Measurements from ENCODE around the gene SYT12. TPM values are rescaled to one million over a fixed set of nuclear protein-coding genes. Genes with fewer than 3 reads are reported as not detected.

SYT12 gene
- total RNA-seq, 2 experiments from 2014 or later, result 0.25 to 0.72 TPM

- H3K4me3 ChIP-seq (ENCODE audit: low read depth, low read length, poor library complexity, severe bottlenecking), result no peak overlapping the region
- BruUV-seq (replicated peaks), result no TSS peak
- H3K4me2 ChIP-seq (ENCODE audit: low read length), result no peak overlapping the region
- no peak overlapping the region for H2AFZ ChIP-seq (ENCODE audit: low read length)
- intact Hi-C loops (cut with micrococcal nuclease; ENCODE audit: unreplicated experiment), result no loop called here
- H3K9me3 ChIP-seq (ENCODE audit: low read length), result no peaks in the 10 kb centered on the region
- no peaks in the 10 kb centered on the region for H3K4me1 ChIP-seq (ENCODE audit: insufficient read depth, low read length, poor library complexity, severe bottlenecking)
- H3K79me2 ChIP-seq (ENCODE audit: insufficient read depth, low read depth, low read length), result no peaks in the 10 kb centered on the region
- ChIA-PET POLR2A (interaction anchor here (1.1 kb wide), 1 partner anchor 219 kb away, joined by 3 read pairs; no protein-coding TSS in a partner anchor), CTCF (ENCODE audit: unreplicated experiment) (interaction anchor here (0.5 kb wide), 1 partner anchor 942 kb away, joined by 3 read pairs; no protein-coding TSS in a partner anchor)
- no peak for DNase-seq (ENCODE audit: low spot score)
- H3K36me3 ChIP-seq (ENCODE audit: insufficient read depth, low read length), result no peaks in the 10 kb centered on the region
- TF ChIP-seq CTCF (conservative IDR thresholded peaks at IDR 0.05; ENCODE audit: low read length) (no peak), EZH2phosphoT487 (IDR thresholded peaks at IDR 0.05; ENCODE audit: borderline replicate concordance, low read depth, low read length) (no peak)
- H4K20me1 ChIP-seq (ENCODE audit: insufficient read depth, low read length), result no peaks in the 10 kb centered on the region
- no peak overlapping the region for H3K27ac ChIP-seq (ENCODE audit: low read depth, low read length, poor library complexity, severe bottlenecking)
- H3K9me2 ChIP-seq (ENCODE audit: insufficient read depth, low read length), result no peaks in the 10 kb centered on the region
Observed at GRCh38 chr11:67052891-67053290, 30.0 kb downstream of the SYT12 start.

- Histone ChIP-seq H3K27ac (ENCODE audit: low read depth, low read length, poor library complexity, severe bottlenecking) (no peak overlapping the region), H3K36me3 (ENCODE audit: insufficient read depth, low read length) (no peaks in the 10 kb centered on the region), H3K9me3 (ENCODE audit: low read length) (no peaks in the 10 kb centered on the region), H2AFZ (ENCODE audit: low read length) (no peak overlapping the region), H3K4me2 (ENCODE audit: low read length) (no peak overlapping the region), H4K20me1 (ENCODE audit: insufficient read depth, low read length) (no peaks in the 10 kb centered on the region), H3K4me3 (ENCODE audit: low read depth, low read length, poor library complexity, severe bottlenecking) (no peak overlapping the region), H3K4me1 (ENCODE audit: insufficient read depth, low read length, poor library complexity, severe bottlenecking) (no peaks in the 10 kb centered on the region), H3K79me2 (ENCODE audit: insufficient read depth, low read depth, low read length) (no peaks in the 10 kb centered on the region), H3K9me2 (ENCODE audit: insufficient read depth, low read length) (no peaks in the 10 kb centered on the region)
- intact Hi-C loops (cut with micrococcal nuclease; ENCODE audit: unreplicated experiment), result loop anchor here (1.0 kb wide), 1 partner anchor 17 kb away; no protein-coding TSS in a partner anchor
- peak; percentile 62 for DNase-seq (ENCODE audit: low spot score)
- ChIA-PET POLR2A (interaction anchor here (0.6 kb wide), 1 partner anchor 501 kb away, joined by 3 read pairs; no protein-coding TSS in a partner anchor), CTCF (ENCODE audit: unreplicated experiment) (no interaction called here)
- TF ChIP-seq EZH2phosphoT487 (IDR thresholded peaks at IDR 0.05; ENCODE audit: borderline replicate concordance, low read depth, low read length), result no peak
- TF ChIP-seq CTCF (conservative IDR thresholded peaks at IDR 0.05; ENCODE audit: low read length), result peak; percentile 87
- BruUV-seq (replicated peaks), result no TSS peak
Observed at GRCh38 chr11:67053896-67054329, 31.0 kb downstream of the SYT12 start.

GRCh38 chr11:67054346-67054835 is 31.5 kb downstream of the SYT12 start:
- Histone ChIP-seq H3K4me1 (ENCODE audit: insufficient read depth, low read length, poor library complexity, severe bottlenecking) (no peaks in the 10 kb centered on the region), H3K9me3 (ENCODE audit: low read length) (no peaks in the 10 kb centered on the region), H2AFZ (ENCODE audit: low read length) (no peak overlapping the region), H3K79me2 (ENCODE audit: insufficient read depth, low read depth, low read length) (no peaks in the 10 kb centered on the region), H3K9me2 (ENCODE audit: insufficient read depth, low read length) (no peaks in the 10 kb centered on the region), H3K4me3 (ENCODE audit: low read depth, low read length, poor library complexity, severe bottlenecking) (no peak overlapping the region), H3K27ac (ENCODE audit: low read depth, low read length, poor library complexity, severe bottlenecking) (no peak overlapping the region), H4K20me1 (ENCODE audit: insufficient read depth, low read length) (no peaks in the 10 kb centered on the region), H3K36me3 (ENCODE audit: insufficient read depth, low read length) (no peaks in the 10 kb centered on the region), H3K4me2 (ENCODE audit: low read length) (no peak overlapping the region)
- TF ChIP-seq CTCF (conservative IDR thresholded peaks at IDR 0.05; ENCODE audit: low read length) (no peak), EZH2phosphoT487 (IDR thresholded peaks at IDR 0.05; ENCODE audit: borderline replicate concordance, low read depth, low read length) (no peak)
- no TSS peak for BruUV-seq (replicated peaks)
- CTCF ChIA-PET (ENCODE audit: unreplicated experiment), result no interaction called here
- no peak for DNase-seq (ENCODE audit: low spot score)
- POLR2A ChIA-PET, result interaction anchor here (0.6 kb wide), 1 partner anchor 501 kb away, joined by 3 read pairs; no protein-coding TSS in a partner anchor
- intact Hi-C loops (cut with micrococcal nuclease; ENCODE audit: unreplicated experiment), result loop anchor here (1.0 kb wide), 1 partner anchor 17 kb away; no protein-coding TSS in a partner anchor

Measured in OCI-LY7 (cell line).